Activated naive CD4-positive, alpha-beta T cell treated with anti-CD3 and anti-CD28 coated beads, Interleukin-2, amount 10 ng/mL, durations not matched to agents 7 days and 5 days (primary cell): ENCODE results near the gene AKAP13.

Experiments
- CTCF ChIA-PET: fragments of 350-600 bp; sonication (Branson Sonifier 250); formaldehyde crosslinking; loops from one replicate; lab custom pipeline; 2021; ENCODE audit warnings: antibody characterized with exemption; lab: Charles Lee
- DNase-seq: peaks from one replicate; pipeline ENCODE4 v3.0.0-alpha.2; 2020
- H3K27ac Mint-ChIP-seq: one replicate; pipeline ENCODE4 v1.8.0; 2021; ENCODE audit warnings: mild to moderate bottlenecking, moderate library complexity, mixed read lengths
- H3K27me3 Mint-ChIP-seq: one replicate; pipeline ENCODE4 v1.8.0; 2021; ENCODE audit warnings: mild to moderate bottlenecking, mixed read lengths
- H3K36me3 Mint-ChIP-seq: one replicate; pipeline ENCODE4 v1.8.0; 2021; ENCODE audit warnings: mixed read lengths
- H3K4me1 Mint-ChIP-seq: one replicate; pipeline ENCODE4 v1.8.0; 2021; ENCODE audit warnings: mixed read lengths
- H3K4me3 Mint-ChIP-seq: one replicate; pipeline ENCODE4 v1.8.0; 2021; ENCODE audit warnings: mild to moderate bottlenecking, moderate library complexity, mixed read lengths
- H3K9me3 Mint-ChIP-seq: one replicate; pipeline ENCODE4 v1.8.0; 2021; ENCODE audit warnings: mixed read lengths

AKAP13 gene

GRCh38 chr15:85763673-85764633 is 383.6 kb downstream of the AKAP13 start:
- Mint-ChIP-seq H3K36me3 (peaks cover 1% of the 10 kb centered on the region), H3K27me3 (no peaks in the 10 kb centered on the region), H3K27ac (peak overlapping the region; percentile 45), H3K4me1 (no peaks in the 10 kb centered on the region), H3K9me3 (no peaks in the 10 kb centered on the region), H3K4me3 (no peak overlapping the region)
- no peak for DNase-seq
- CTCF ChIA-PET: interaction anchor here (1.9 kb wide), 1 partner anchor 75 kb away, joined by 6 read pairs; no protein-coding TSS in a partner anchor

- H3K27ac Mint-ChIP-seq: no peak overlapping the region
Measured at GRCh38 chr15:85764649-85765277, 384.4 kb downstream of the AKAP13 start.

DNA sequence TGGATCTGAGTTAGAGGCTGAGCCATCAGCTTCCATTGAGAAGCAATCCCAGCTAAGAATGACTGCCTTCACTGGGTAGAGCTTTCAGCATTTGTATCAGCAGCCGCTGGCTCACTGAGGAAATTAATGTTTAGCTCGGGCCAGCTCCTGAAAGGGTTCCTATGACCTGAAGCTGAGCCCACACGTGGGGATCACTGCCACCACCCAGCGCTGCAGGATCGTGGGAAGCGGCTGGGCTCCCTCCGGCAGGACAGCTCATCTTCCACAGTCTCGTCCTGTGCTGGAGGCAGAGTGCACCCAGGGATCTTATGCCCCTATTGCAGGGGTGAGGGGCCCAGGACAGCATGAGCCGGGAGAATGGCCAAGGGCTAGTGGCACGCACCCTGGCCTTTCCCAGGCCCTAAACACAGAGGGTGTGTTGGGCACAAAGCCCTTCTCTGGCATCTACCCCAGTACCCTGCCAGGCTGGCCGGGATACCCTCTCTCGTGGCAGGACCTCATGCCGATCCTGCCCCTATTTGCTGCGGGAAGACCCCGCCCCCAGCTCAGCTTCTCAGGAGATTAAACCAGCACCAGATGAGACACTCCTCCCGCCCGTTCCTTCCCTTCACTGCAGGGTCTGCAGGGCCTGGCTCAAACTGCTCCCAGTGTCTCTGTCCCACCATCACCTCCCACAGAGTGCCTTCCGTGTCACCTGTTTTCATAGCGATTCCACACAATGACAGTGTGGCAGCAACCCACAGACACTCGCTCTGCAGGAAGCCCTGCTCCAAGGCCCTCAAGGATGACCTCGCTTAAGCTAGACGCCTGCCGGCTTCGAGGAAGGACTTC is 385.8 kb downstream of the AKAP13 start:
- Mint-ChIP-seq H3K4me1 (no peaks in the 10 kb centered on the region), H3K9me3 (no peaks in the 10 kb centered on the region), H3K27me3 (no peaks in the 10 kb centered on the region), H3K36me3 (peaks cover 1% of the 10 kb centered on the region), H3K4me3 (no peak overlapping the region), H3K27ac (no peak overlapping the region)
- CTCF ChIA-PET: no interaction called here
- DNase-seq: no peak

More at GRCh38 chr15:85764649-85765277, 384.4 kb downstream of the AKAP13 start:
- Mint-ChIP-seq H3K36me3 (peaks cover 1% of the 10 kb centered on the region), H3K4me3 (no peak overlapping the region), H3K9me3 (no peaks in the 10 kb centered on the region), H3K27me3 (no peaks in the 10 kb centered on the region), H3K4me1 (no peaks in the 10 kb centered on the region)
- CTCF ChIA-PET: interaction anchor here (1.9 kb wide), 1 partner anchor 75 kb away, joined by 6 read pairs; no protein-coding TSS in a partner anchor
- DNase-seq: no peak

GRCh38 chr15:85767785-85768529 is 387.6 kb downstream of the AKAP13 start:
- H3K36me3 Mint-ChIP-seq: no peaks in the 10 kb centered on the region
- CTCF ChIA-PET: interaction anchor here (1.7 kb wide), 1 partner anchor 73 kb away, joined by 4 read pairs; no protein-coding TSS in a partner anchor
- no peak overlapping the region for H3K4me3 Mint-ChIP-seq
- H3K4me1 Mint-ChIP-seq: no peaks in the 10 kb centered on the region
- no peak overlapping the region for H3K27ac Mint-ChIP-seq
- DNase-seq: no peak
- H3K9me3 Mint-ChIP-seq: no peaks in the 10 kb centered on the region
- H3K27me3 Mint-ChIP-seq: no peaks in the 10 kb centered on the region

GRCh38 chr15:85768595-85769168 is 388.3 kb downstream of the AKAP13 start:
- CTCF ChIA-PET: interaction anchor here (1.7 kb wide), 1 partner anchor 72 kb away, joined by 4 read pairs; no protein-coding TSS in a partner anchor

GRCh38 chr15:85769182-85769900 is 388.9 kb downstream of the AKAP13 start:
- H3K36me3 Mint-ChIP-seq: no peaks in the 10 kb centered on the region
- CTCF ChIA-PET: interaction anchor here (1.7 kb wide), 1 partner anchor 71 kb away, joined by 4 read pairs; no protein-coding TSS in a partner anchor
- no peaks in the 10 kb centered on the region for H3K4me1 Mint-ChIP-seq
- no peaks in the 10 kb centered on the region for H3K9me3 Mint-ChIP-seq
- H3K4me3 Mint-ChIP-seq: no peak overlapping the region
- H3K27ac Mint-ChIP-seq: peak overlapping the region; percentile 16
- no peaks in the 10 kb centered on the region for H3K27me3 Mint-ChIP-seq
- DNase-seq: no peak

More at GRCh38 chr15:85768595-85769168, 388.3 kb downstream of the AKAP13 start:
- Mint-ChIP-seq H3K4me1 (no peaks in the 10 kb centered on the region), H3K4me3 (no peak overlapping the region), H3K9me3 (no peaks in the 10 kb centered on the region), H3K36me3 (no peaks in the 10 kb centered on the region), H3K27me3 (no peaks in the 10 kb centered on the region), H3K27ac (no peak overlapping the region)
- no peak for DNase-seq

DNA sequence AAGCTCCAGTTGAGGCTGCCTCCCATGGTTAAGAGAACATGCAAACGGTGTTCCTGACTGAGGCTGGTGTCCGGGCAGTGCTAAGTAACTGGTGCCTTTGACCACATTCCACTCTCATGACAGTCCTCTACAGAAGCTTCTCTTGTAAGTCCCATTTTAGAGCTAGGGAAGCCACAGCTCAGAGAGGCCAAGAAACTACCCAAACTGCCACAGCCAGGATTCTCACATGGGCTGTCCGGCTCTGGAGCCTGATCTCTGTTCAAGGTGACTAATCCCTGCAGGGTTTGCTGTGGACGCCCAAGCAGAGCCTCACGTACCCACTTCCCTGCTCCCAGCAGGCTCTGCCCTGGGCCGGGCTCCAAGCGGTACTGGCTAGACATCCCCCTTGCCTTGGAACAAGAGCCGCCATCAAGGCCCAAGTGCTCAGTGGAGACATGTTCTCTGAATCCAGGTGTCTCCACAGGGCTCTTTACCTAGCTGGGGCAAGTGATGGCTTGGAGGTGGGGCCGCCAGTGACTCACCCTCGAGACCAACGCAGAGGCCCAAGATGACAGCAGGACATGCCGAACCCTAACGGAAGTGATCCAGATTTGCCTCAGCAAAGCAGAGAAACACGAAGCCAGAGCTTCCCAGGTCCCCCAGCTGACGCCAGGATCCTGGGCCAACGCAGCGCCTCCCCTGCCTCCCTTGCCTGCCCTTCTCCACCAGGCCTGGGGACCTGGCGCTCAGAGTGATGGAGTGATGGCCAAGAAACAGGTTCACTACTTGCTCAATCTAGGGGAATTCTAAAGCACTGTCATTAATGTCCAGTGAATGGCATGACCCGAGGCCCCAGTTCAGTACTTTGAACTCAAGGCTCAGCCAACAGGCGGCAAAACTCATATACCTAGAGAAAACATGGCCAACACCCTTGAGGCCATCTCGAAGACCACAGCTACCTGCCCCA is 390.0 kb downstream of the AKAP13 start:
- H3K9me3 Mint-ChIP-seq: no peaks in the 10 kb centered on the region
- no peaks in the 10 kb centered on the region for H3K4me1 Mint-ChIP-seq
- H3K27me3 Mint-ChIP-seq: no peaks in the 10 kb centered on the region
- CTCF ChIA-PET: interaction anchor here (1.7 kb wide), 1 partner anchor 70 kb away, joined by 4 read pairs; no protein-coding TSS in a partner anchor
- peak overlapping the region; percentile 16 for H3K27ac Mint-ChIP-seq
- H3K4me3 Mint-ChIP-seq: no peak overlapping the region
- no peak for DNase-seq
- no peaks in the 10 kb centered on the region for H3K36me3 Mint-ChIP-seq

DNA sequence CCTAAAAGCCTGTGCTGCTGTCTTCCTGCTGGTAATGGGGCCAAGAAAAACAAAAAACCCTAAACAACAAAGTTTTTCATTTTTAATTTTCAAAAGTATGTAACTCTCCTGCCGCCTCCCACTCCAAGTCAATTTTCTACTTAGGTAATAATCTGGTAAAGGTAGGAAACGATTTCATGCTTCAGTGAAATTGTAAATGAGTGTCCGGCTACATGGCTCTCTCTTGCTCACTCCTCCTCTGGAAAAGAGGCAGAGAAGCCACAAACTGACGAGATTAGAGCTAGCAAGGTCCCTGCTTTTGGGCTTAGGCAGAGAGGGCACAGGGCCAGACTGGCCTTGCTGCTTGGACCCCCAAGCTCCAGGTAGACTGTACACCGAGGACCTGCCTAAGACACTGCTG is 390.9 kb downstream of the AKAP13 start:
- no peaks in the 10 kb centered on the region for H3K4me1 Mint-ChIP-seq

DNA sequence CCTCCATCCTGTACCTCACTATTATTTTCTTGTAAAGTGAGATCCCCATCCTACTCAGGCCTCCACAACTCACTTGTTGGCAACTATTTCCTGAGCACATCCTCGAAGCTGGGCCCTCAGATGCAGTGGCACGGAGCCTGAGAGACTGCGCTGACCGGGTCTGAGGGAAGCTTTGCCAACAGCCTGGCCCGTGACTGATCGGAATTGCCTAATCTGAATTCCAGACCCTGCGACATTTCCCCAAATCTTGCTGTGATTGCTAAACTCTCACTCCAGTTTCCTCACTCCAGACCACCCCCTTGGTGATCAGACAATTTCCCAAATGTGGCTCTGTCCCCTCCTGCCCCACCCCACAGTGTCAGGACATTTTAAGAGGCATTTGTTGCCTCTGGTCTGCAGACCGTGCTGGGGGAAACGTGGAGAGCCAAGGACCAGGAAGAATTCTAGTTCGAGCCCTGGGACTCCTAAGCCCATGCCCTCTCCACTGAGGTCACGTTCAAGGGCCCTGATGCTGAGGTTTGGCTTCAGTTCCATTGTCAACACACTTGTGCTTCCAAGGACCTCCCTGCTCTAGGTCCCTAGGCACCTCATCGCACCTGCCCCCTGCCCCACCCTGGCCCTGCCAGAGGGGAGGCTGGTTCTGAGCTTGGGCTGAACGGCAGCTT is 391.5 kb downstream of the AKAP13 start:
- Mint-ChIP-seq H3K9me3 (no peaks in the 10 kb centered on the region), H3K36me3 (no peaks in the 10 kb centered on the region), H3K27ac (no peak overlapping the region), H3K4me3 (no peak overlapping the region), H3K4me1 (no peaks in the 10 kb centered on the region), H3K27me3 (no peaks in the 10 kb centered on the region)
- no peak for DNase-seq
- CTCF ChIA-PET: no interaction called here

More for the DNA sequence above, 390.9 kb downstream of the AKAP13 start:
- no peak overlapping the region for H3K27ac Mint-ChIP-seq
- CTCF ChIA-PET: no interaction called here
- no peaks in the 10 kb centered on the region for H3K36me3 Mint-ChIP-seq
- DNase-seq: no peak
- no peaks in the 10 kb centered on the region for H3K27me3 Mint-ChIP-seq
- H3K9me3 Mint-ChIP-seq: no peaks in the 10 kb centered on the region
- no peak overlapping the region for H3K4me3 Mint-ChIP-seq

- Mint-ChIP-seq H3K27ac (no peak overlapping the region), H3K4me3 (no peak overlapping the region), H3K36me3 (no peaks in the 10 kb centered on the region), H3K4me1 (no peaks in the 10 kb centered on the region), H3K9me3 (no peaks in the 10 kb centered on the region), H3K27me3 (no peaks in the 10 kb centered on the region)
- CTCF ChIA-PET: no interaction called here
- DNase-seq: no peak
Measured at GRCh38 chr15:85772668-85773067, 392.3 kb downstream of the AKAP13 start.

DNA sequence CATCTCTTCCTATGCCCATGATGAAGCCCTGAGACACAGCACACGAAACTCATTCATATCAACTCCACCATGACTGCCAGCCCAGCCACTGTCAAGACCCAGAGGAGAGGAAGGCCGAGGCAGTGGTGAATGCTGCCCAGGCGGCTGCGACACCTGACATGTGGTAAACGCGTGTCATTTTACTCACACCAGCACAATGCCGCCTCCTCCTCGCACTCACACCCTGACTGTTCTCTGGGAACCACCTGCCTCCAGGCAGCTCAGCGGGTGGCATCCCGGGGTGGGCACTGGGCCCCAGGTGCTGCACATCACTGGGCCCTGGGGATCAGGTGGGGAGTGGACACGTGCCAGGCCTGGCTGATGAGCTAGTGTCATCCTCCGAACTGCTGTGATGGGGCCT is 392.8 kb downstream of the AKAP13 start:
- no peaks in the 10 kb centered on the region for H3K36me3 Mint-ChIP-seq
- no peaks in the 10 kb centered on the region for H3K27me3 Mint-ChIP-seq
- CTCF ChIA-PET: no interaction called here
- no peak overlapping the region for H3K27ac Mint-ChIP-seq
- no peak for DNase-seq
- no peaks in the 10 kb centered on the region for H3K4me1 Mint-ChIP-seq
- no peaks in the 10 kb centered on the region for H3K9me3 Mint-ChIP-seq
- no peak overlapping the region for H3K4me3 Mint-ChIP-seq
